Measurements from ENCODE around the gene CDK2AP2.
A peak's percentile ranks its signal among the peaks of the same experiment; 100 is the strongest.
"Not testable (repeated sequence)": the region's sequence is repeated elsewhere in the genome, so short reads cannot be mapped to it uniquely, and the experiment has no call there.

CDK2AP2 gene, protein sequence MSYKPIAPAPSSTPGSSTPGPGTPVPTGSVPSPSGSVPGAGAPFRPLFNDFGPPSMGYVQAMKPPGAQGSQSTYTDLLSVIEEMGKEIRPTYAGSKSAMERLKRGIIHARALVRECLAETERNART

GRCh38 chr11:67507864-67508485 lies at the start of gene CDK2AP2:
CDK2AP2 (minus strand) TSS chr11:67508162; CDS start chr11:67508082, 80 bp downstream.
- DNase-seq: peak; percentile 96 to 99

DNA sequence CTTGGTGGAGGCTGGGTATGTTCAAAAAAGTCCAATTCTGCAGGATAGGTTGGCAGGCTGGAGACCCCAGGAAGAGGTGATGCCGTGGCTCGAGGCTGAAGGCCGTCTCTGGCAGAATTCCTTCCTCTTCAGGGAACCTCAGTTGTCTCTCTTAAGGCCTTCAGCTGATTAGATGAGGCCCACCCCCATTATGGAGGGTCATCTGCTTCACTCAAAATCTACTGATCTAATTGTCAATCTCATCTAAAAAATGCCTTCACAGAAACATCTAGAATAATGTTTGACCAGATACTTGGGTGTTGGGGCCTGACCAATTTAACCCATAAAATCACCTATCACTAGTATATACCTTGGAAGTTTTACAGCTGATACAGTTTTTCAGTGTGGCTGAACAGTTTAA lies 48.3 kb upstream of the CDK2AP2 start:
- DNase-seq: no peak

GRCh38 chr11:67551697-67552096 lies 43.7 kb upstream of the CDK2AP2 start:
- not testable (repeated sequence) for DNase-seq

DNA sequence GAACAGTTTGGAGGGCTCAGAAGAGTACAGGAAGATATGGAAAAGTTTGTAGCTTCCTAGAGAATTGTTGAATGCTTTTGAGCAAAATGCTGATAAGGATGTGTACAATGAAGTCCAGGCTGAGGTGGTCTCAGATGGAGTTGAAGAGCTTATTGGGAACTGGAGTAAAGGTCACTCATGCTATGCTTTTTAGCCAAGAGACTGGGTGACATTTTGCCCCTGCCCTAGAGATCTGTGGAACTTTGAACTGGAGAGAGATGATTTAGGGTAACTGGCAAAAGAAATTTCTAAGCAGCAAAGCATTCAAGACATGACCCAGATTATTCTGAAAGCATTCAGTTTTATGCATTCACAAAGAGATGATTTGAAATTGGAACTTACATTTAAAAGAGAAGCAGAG lies 43.2 kb upstream of the CDK2AP2 start:
- no peak for DNase-seq

DNA sequence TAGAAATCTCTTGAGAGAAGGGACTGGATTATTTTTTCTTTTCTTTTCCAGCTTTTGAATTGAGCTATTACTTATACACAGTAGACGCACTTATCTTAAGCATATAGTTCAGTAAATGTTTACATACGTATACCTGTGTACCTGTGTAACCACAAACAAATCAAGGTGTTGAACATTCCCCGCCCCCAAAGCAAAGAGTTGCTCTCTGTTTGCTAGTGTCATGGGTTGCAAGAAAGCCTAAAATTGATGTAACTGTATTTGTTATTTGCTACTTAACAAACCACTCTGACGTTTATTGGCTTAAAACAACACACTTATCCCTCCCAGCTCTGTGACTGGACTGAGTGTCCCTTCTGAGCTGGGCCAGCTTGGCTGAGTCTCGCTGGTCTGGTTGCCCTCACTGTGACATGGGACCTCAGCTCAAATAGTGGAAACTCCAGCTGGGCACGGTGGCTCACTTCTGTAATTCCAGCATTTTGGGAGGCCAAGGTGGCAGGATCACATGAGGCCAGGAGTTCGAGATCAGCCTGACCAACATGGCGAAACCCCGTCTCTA lies 40.7 kb upstream of the CDK2AP2 start:
- DNase-seq: no peak

- DNase-seq: not testable (repeated sequence)
These were observed 40.1 kb upstream of the CDK2AP2 start for GRCh38 chr11:67548112-67548511.

DNA sequence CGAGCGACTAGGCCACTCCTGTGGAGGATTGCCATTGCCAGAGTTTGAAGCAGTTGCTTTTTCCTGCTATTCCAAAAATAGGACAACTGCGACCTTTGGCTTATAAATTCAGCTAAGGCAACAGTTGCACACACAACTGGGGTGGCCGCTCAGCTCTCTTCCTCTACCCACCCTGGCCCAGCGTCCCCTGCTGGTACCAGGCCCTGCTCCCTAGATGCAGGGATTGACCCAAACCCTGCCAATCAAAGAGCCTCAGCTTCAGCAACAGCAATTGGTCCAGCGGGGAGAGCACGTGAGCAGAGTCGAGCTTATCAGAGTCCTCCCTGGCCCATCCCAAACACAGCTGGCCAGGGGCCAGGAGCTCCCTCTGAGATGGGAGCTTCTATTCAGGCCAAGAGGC lies 37.3 kb upstream of the CDK2AP2 start:
- no peak for DNase-seq

DNA sequence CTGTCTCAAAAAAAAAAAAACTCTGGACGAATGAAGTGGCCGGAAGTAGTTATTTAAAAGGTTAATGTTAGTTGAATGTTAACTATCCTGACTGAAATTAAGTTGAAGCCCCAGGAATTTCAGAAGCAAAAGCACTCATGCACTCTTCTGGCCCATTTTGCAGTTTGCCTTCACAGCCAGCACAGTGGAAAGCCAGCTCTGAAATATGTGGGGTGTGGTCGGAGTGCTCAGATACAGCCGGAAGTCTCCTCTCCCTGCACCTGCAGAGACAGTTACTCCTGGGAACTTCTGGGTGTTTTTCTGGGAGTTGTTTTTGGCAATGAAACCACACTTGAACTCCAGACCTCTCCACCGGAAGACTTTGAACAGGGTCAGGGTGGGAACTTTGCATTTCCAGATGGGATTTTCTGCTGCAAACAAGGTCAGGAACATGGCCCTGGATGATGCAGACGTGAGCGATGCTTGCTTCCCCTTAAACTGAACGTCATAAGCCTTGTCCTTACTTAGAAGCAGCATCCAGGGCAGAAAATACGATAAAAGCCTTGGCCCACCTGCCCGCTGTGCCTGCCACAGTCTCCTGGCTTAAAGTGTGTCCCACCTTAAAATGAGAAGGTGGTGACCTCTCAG lies 36.8 kb upstream of the CDK2AP2 start:
- DNase-seq: no peak

DNA sequence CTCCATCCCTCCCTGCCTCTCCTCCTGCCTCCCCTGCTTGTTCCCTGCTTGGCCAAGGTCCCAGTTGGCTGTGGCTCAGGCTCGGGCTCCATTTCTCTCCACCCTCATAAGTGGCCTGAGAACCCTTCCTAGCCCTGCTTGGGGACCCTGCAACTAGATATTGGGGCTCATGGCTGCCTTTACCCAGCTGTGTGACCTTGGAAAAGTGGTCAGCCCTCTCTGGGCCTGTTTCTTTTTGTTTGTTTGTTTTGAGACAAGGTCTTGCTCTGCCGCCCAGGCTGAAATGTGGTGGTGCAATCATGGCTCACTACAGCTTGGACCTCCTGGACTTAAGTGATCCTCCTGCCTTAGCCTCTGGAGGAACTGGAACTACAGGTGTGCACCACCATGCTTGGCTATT lies 35.6 kb upstream of the CDK2AP2 start:
- no peak for DNase-seq

DNA sequence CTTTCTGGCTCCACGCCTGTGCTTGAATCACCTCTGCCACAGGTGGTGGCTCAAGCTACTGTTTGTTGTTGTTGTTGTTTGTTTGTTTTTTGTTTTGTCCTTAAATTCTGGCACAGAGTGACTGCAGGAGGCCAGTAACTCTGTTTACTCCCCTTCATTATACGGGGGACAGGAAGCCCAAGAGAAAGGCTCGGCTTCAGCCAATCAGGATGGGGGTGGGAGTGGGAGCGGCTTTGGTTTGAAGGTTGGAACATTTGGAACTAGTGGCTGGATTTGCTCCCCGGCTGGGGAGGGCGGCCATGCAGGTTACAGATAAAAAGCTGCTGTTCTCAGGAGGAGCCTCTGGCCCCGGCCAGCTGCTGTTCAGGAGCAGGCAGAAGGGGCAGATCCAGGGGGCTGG lies 35.0 kb upstream of the CDK2AP2 start:
- DNase-seq: peak in 1 of 2 experiments; percentile 56

- peak; percentile 48 to 84 for DNase-seq
These were observed 34.2 kb upstream of the CDK2AP2 start for GRCh38 chr11:67542169-67542568.

DNA sequence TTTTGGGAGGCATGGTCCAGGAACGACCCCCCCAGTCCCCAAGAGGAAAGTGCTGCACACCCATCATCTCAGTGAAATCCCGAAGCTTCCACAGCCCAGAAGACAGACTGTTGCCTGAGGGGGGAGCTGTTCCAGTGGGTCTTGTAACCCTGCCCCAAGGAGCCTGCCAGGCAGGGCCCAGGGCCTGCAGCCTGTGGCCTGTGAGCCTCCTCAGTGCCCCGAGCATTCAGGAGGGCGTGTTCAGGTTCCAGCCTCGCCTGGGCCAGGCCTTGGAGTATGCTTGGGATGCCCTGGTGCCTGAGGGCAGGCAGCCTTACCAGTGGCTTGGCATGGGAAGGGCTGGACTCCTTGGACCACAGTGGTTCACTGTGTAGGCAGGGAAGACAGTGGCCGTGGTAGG lies 33.2 kb upstream of the CDK2AP2 start:
- DNase-seq: no peak

GRCh38 chr11:67539550-67539949 lies 31.6 kb upstream of the CDK2AP2 start:
- no peak for DNase-seq

DNA sequence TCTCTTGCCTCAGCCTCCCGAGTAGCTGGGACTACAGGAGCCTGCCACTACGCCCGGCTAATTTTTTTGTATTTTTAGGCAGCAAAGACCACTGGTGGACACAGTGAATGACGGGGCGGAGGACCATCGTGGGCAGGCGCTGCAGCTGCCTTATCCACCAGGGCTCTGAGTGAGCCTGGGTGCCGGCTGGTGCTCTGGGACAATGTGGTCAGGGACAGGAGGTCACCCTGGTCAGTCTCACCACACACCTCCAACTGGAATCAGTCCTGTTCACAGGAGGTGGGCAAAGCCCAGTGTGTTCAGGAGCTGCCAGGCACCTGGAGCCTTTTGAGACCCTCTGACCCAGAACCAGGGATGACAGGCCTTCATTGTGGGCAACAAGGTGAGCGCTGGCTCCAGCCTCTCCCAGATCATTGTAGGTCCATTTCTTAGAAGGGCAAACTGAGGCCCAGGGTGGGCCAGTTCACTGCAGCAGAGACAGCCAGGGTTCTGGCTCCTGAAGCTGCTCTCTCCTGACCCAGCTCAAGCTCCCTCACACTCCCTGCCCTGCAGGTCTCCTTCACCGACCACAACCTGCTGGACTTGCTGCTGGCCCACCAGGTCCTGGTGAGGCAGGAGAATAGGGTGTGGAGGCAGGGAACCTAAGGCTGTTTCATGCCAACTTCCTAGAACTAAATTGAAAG lies 31.0 kb upstream of the CDK2AP2 start:
- no peak for DNase-seq

GRCh38 chr11:67538306-67538705 lies 30.3 kb upstream of the CDK2AP2 start:
- DNase-seq: no peak

GRCh38 chr11:67535561-67535960 lies 27.6 kb upstream of the CDK2AP2 start:
- DNase-seq: no peak

GRCh38 chr11:67534070-67534679 lies 26.2 kb upstream of the CDK2AP2 start:
- DNase-seq: no peak

DNA sequence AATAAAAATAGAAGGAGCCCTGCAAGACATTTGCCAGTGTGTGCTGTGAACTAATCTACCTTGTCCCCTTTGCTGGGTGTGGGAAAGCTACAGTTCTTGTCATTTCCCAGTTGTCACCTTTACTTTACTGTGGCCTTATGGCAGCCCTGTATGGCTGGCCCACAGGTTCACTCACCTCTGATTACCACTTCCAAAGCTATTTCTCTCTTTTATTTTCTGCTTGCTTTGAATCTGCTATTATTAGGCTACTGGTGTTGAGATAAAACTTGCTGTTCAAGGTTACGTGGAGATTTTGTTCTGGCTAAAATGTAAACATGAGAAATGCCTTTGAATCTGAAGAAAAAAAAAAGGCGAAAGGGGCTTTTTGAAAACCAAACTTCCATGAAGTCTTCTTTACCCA lies 24.9 kb upstream of the CDK2AP2 start:
- no peak for DNase-seq

DNA sequence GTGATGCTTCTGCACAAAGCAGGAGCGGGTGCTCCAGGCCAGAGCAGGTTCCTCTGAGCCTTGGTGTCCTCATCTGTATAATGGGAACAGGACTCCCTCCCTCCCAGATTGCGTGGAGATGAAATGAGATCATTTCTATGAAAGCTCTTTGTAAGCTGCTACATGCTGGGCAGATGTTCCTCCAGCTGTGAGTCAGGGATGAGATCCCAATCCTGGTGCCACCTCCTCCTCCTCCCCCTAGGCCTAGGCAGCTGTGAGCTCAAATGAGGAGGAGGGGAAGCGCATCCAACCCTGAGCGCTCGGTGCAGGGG lies 22.3 kb upstream of the CDK2AP2 start:
- no peak for DNase-seq

- no peak for DNase-seq
These were observed 20.4 kb upstream of the CDK2AP2 start for GRCh38 chr11:67528376-67528775.

- no peak for DNase-seq
These were observed 17.5 kb upstream of the CDK2AP2 start for GRCh38 chr11:67525275-67525976.

DNA sequence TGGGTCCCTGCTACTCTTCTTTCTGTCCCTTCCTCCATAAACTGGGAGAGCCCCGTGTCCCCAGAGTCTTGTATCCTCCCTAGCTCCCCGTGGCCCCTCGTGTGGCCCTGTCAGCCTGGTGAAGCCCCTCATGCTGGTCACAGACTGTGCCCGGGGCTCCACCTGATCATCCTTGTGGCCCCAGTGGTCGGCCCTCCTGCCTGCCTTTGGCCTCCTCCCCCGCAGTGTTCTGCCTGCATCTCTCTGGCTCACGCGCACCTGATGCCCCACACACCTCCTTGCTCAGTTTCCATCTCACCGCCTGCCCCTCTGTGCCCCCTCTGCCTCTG lies 16.5 kb upstream of the CDK2AP2 start:
- no peak for DNase-seq

Data from NCI-H524 (cell line).